C4-2B (cell line): ENCODE data around the gene OFD1.
A peak's percentile ranks its signal among the peaks of the same experiment; 100 is the strongest.

Experiments
- H3K27ac ChIP-seq: fragments of 450-650 bp; 2 replicates; pipeline ENCODE4 v1.5.1; 2017
- CTCF ChIP-seq: fragments of 450-650 bp; conservative IDR thresholded peaks from 2 replicates; pipeline ENCODE4 v1.5.1; 2017; ENCODE audit warnings: mild to moderate bottlenecking
- ZFX ChIP-seq: fragments of 450-650 bp; IDR thresholded peaks from 2 replicates; pipeline ENCODE4 v1.6.1; 2017

The OFD1 gene

GRCh38 chrX:13732246-13733067 lies 2.1 kb upstream of the OFD1 start:
- H3K27ac ChIP-seq: no peak overlapping the region
- TF ChIP-seq ZFX: no peak

GRCh38 chrX:13733506-13733905 lies 1.0 kb upstream of the OFD1 start:
- TF ChIP-seq CTCF (no peak), ZFX (no peak)
- peak overlapping the region; percentile 98; the same call in 1 of the 2 replicates for H3K27ac ChIP-seq

- H3K27ac ChIP-seq: no peak overlapping the region
- no peak for TF ChIP-seq ZFX
- TF ChIP-seq CTCF: no peak
These were observed 7.1 kb downstream of the OFD1 start for GRCh38 chrX:13741695-13742094.

GRCh38 chrX:13742397-13743176 lies 8.0 kb downstream of the OFD1 start:
- no peak overlapping the region; the same call in 1 of the 2 replicates for H3K27ac ChIP-seq
- no peak for TF ChIP-seq ZFX

GRCh38 chrX:13747836-13748235 lies 13.3 kb downstream of the OFD1 start:
- TF ChIP-seq CTCF: peak; percentile 33
- TF ChIP-seq ZFX: no peak
- no peak overlapping the region for H3K27ac ChIP-seq

GRCh38 chrX:13748486-13748885 lies 13.9 kb downstream of the OFD1 start:
- no peak overlapping the region for H3K27ac ChIP-seq
- TF ChIP-seq ZFX (no peak), CTCF (no peak)

- TF ChIP-seq ZFX (no peak), CTCF (peak; percentile 73)
These were observed 15.7 kb downstream of the OFD1 start for GRCh38 chrX:13750204-13750603.

GRCh38 chrX:13750812-13751211 lies 16.3 kb downstream of the OFD1 start:
- no peak overlapping the region for H3K27ac ChIP-seq
- no peak for TF ChIP-seq ZFX
- no peak for TF ChIP-seq CTCF

More at GRCh38 chrX:13750204-13750603, 15.7 kb downstream of the OFD1 start:
- H3K27ac ChIP-seq: no peak overlapping the region
